Stimulated activated CD4-positive, alpha-beta T cell treated with anti-CD3 and anti-CD28 coated beads, Interleukin-2, amount 100 ng/mL, for 48 hours (primary cell): ENCODE data around the gene DCLRE1C.
"Not testable (repeated sequence)": the region's sequence is repeated elsewhere in the genome, so short reads cannot be mapped to it uniquely, and the experiment has no call there.

Source experiments
- DNase-seq, 2 donors: peaks; one replicate each; pipeline ENCODE4 v3.0.0-alpha.2; 2020

DCLRE1C gene

DNA sequence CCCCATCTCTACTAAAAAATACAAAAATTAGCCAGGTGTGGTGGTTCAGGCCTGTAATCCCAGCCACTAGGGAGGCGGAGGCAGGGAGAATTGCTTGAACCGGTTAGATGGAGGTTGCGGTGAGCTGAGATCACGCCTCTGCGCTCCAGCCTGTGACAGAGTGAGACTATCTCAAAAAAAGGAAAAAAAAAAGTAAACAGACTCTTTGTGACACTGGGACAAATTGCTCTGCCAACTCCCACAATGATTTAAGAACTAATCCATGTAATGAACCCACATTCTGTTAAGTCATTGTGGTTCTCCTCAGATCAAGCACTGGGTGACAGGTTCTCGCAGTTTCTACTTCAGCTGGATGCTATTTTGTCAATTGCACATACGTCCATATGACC, 11.0 kb downstream of the DCLRE1C start:
- not testable (repeated sequence) for DNase-seq

DNA sequence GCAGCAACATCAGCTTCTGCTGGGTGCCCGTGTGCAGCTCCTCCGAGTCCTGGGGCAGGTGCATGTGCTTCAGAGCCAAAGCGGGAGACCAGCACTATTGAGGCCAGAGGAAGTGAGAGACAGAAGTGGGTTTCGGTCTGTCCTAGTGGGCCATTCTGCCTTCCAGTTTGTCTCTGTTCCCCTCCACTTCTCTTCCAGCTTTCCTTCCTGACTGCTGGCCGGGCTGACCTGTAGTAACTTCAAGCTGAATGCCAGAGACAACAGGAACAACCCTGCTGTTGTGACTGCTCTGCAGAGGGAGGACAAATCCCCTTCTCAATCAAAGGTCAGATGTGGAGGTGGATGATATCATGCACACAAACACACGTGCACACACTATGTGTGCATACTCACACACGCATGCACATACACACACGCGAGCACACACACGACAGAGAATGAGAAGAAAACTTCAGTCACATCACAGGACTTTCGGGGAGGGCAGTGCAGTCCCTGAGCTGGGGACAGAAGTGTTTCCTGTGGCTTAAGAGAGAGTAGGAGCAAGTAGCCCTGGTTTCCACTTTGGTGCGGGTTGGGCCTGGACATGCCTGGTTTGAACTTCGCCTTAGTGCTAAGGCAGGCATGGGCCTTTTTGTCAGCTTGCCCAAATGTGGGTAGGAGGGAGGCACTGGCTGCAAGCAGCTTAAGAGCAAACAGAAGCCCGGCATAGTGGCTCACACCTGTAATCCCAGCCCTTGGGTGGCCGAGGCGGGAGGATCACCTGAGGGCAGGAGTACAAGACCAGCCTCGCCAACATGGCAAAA, 11.5 kb downstream of the DCLRE1C start:
- DNase-seq = not testable (repeated sequence)

DNA sequence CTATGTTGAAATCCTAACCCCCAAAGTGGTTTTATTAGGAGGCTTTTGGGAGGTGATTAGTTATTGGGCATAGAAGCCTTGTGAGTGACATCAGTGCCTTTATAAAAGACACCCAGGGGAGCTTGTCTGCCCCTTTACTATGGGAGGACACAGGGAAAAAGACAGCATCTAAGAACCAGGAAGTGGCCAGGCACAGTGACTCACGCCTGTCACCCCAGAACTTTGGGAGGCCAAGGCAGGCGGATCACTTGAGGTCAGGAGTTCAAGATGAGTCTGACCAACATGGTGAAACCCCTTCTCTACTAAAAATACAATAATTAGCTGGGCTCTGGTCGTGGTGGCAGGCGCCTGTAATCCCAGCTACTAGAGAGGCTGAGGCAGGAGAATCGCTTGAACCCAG, 14.9 kb downstream of the DCLRE1C start:
- not testable (repeated sequence) for DNase-seq

DNA sequence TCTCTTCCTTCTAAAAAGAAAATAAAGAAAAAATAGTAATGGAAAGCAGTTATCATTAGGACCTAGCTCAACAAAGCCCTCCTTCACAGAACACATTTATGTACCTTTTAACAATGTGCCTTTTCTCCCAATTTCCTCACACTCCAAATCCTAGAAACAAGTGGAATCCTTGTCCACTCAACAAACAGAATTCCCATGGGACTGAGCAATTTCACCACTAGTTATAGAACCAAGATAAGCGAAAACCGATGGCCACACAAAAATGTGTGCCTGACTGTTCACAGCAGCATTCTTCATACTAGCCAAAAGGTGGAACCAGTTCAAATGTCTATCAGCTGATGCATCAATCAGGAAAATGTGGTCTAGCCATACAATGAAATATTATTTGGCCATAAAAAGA, 17.3 kb downstream of the DCLRE1C start:
- no peak for DNase-seq

- DNase-seq = no peak
Measured at GRCh38 chr10:14930610-14931009, 23.3 kb downstream of the DCLRE1C start.

DNA sequence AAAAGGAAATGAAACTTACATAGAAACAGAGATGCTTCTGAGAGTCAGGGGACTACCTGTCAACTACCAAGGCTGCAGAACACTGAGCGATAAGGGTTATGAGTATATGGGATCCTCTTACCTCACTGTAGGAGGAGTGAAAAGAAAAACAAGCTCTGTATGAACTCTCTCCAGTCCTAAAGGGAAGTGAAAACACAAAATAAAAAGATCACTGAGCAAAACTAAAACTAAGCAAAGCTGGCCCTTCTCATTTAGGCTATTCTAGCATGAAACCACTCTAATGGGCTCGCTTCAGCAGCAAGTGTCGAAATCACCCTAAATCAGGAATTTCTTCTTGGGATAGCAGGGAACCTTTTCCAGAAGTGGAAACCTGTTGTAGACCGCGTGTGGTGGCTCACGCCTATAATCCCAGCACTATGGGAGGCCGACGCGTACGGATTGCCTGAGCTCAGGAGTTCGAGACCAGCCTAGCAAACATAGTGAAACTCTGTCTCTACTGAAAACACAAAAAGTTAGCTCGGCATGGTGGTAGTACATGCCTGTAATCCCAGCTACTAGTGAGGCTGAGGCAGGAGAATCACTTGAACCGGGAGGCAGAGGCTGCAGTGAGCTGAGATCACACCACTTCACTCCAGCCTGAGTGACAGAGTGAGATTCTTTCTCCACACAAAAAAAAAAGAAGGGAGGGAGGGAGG, 27.0 kb downstream of the DCLRE1C start:
- DNase-seq = no peak

- no peak for DNase-seq
Measured at GRCh38 chr10:14926061-14926470, 27.8 kb downstream of the DCLRE1C start.

DNA sequence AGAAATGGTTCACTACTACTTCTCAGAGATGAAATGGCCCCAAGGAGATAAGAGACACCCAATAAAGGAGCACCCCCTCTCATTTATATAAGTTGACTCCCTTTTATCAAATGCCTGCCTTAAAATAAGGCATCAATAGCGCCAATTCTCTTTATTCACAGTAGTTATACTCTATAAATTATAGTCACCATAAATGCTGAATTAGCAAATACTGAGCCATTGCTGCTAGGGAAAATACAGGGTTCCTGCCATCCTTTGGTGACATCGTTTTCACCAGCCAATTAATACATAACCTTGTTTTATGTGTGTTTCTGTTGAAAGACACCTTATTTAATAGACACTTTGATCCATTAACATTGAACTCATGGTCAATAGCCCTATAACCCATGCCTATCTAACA, 28.6 kb downstream of the DCLRE1C start:
- no peak for DNase-seq

DNA sequence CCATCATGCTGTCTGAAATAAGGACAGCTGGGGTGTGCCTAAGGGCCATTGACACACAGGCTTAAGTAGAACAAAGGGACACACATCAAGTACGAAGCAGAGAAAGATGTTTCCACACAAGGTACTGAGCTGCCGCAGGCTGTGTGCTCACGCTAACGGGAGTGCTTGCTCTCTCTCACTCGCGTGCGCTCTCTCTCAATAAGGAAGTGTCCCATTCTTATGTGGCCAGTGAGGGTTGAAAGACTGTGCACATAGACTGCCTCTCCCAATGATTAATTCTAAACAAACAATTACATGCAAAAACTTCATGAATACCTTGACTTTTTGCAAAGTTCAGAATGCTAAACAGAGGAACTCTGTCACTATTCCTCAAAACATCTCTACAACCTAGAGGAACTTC, 29.9 kb downstream of the DCLRE1C start:
- DNase-seq = no peak

DNA sequence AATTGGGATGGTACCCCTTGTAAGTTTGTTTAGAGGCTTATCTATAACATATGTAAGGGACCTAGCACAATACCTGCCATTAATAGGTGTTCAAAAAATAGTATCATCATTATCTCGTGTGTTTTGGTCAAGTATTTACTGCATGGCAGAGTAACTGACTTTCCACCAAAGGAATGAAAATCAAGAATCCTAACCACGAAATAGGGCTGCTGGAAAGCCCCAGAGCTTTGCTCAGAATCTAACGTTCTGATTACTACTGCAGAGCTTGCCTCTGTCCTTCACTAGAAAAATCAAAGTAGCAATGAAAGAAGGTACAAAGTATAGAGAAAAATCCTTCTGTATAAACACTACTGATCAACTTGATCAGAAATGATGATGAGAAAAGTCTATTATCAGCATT, 34.9 kb downstream of the DCLRE1C start:
- DNase-seq = no peak

GRCh38 chr10:14917827-14918226, 36.1 kb downstream of the DCLRE1C start:
- DNase-seq = no peak

GRCh38 chr10:14916600-14916999, 37.3 kb downstream of the DCLRE1C start:
- DNase-seq = no peak

DNA sequence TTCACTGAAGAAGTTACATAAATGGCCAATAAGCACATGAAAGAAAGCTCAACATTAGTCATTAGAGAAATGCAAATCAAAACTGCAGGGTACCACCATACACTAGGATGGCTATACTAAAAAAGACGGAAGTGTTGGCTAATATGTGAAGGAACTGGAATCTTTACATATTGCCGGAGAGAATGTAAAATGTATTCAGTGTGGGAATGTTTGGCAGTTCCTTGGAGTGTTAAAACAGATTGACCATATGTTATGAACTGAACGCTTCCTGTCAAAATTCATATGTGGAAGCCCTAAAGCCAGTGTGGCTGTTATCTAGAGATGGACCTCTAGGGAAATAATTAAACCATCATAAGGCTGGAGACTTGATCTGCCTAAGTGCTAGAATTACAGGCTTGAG, 42.1 kb downstream of the DCLRE1C start:
- DNase-seq = no peak

GRCh38 chr10:14910953-14911352, 42.9 kb downstream of the DCLRE1C start:
- DNase-seq = no peak

- no peak for DNase-seq
Measured at GRCh38 chr10:14909101-14909500, 44.8 kb downstream of the DCLRE1C start.

DNA sequence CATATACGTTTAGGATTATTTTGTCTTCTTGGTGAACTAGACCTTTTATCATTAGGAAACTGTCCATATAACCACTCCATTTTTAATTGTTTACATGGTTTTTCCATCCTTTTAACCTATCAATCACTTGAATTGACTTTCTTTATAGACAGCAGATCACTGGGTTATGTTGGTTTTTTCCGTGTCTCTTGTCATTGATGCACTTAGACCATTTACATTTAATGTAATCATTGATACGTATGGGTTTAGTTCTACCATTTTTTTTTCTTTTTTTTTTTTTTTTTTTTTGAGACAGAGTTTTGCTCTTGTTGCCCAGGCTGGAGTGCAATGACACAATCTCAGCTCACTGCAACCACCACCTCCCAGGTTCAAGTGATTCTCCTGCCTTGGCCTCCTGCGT, 46.3 kb downstream of the DCLRE1C start:
- DNase-seq = not testable (repeated sequence)

- DNase-seq = no peak
Measured at GRCh38 chr10:14906765-14907164, 47.1 kb downstream of the DCLRE1C start.

GRCh38 chr10:14905890-14906289, 48.0 kb downstream of the DCLRE1C start:
- no peak for DNase-seq

DNA sequence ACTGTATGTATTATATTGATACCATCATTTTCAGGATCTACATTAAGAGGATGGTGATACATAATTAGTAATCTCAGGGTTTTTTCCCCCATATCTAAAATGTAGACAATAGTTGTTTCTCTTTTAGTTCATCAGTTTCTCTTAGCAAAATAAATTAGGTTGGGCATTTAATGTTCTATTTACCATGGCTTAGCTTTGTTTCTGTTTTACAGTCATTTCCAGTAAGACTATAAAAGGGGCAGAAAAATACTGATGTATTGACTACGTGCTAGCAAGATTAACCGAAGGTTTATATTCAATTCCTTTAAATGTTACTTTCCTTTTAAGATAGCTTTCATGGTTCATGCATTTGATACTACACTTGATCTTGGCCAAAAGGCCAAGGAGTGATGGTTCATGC, 49.0 kb downstream of the DCLRE1C start:
- no peak for DNase-seq

GRCh38 chr10:14904316-14904732, 49.6 kb downstream of the DCLRE1C start:
- no peak for DNase-seq

GRCh38 chr10:14891151-14891550, 62.7 kb downstream of the DCLRE1C start:
- DNase-seq = no peak

DNA sequence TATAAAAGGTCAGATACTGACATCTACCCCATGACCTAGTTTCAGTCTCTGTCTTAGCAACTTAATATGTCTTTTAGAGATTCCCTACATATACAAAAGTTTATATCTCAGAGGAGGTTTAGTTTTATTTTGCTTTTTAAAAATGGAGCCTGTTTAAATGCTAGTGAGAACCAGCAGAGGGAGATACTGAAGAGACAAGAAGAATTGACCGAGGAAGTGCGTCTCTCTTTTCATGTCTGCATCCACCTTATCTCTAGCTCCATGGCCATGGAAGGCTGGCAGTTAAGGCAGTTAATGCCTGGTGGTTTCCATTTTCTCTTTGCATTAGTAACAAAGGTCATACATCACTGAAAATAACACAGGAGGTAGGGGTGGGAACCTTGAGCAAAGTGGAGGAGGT, 64.6 kb downstream of the DCLRE1C start:
- DNase-seq = no peak

DNA sequence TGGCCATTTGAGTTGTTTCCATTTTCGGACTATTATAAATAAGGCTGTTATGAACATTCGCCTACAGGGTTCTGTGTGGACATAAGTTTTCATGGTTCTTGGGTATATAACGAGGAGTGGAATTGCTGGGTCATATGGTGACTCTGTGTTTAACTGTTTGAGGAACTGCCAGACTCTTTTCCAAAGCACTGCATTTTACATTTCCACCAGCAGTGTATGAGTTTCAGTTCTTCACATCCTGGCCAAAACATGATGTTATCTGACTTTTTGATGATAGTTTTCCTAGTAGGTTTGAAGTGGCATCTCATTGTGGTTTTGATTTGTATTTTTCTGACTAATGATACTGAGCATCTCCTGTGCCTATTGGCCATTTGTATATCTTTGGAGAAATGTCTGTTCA, 69.8 kb downstream of the DCLRE1C start:
- DNase-seq = no peak

- no peak for DNase-seq
Measured at GRCh38 chr10:14880229-14880628, 73.7 kb downstream of the DCLRE1C start.

GRCh38 chr10:14879928-14880193, 74.0 kb downstream of the DCLRE1C start:
- no peak for DNase-seq
